Type B pancreatic cell (in vitro differentiated cells): ENCODE results near the gene MPZL1. TPM values are rescaled to one million over a fixed set of nuclear protein-coding genes. Genes with fewer than 3 reads are reported as not detected.

Experiments
- DNase-seq: peaks from one replicate; pipeline ENCODE4 v3.0.0; 2021; ENCODE audit warnings: mixed read lengths; ENCODE audit not compliant: unreplicated experiment; ENCODE audit errors: extremely low spot score
- H3K27ac Mint-ChIP-seq: 2 replicates; pipeline ENCODE4 v1.8.0; 2021; ENCODE audit warnings: mild to moderate bottlenecking, mixed read lengths
- H3K27me3 Mint-ChIP-seq: 2 replicates; pipeline ENCODE4 v1.8.0; 2021; ENCODE audit warnings: mixed read lengths
- H3K36me3 Mint-ChIP-seq: 2 replicates; pipeline ENCODE4 v1.8.0; 2021; ENCODE audit warnings: mixed read lengths
- H3K4me1 Mint-ChIP-seq: one replicate; pipeline ENCODE4 v1.8.0; 2021; ENCODE audit warnings: mixed read lengths; ENCODE audit not compliant: unreplicated experiment
- H3K4me3 Mint-ChIP-seq: 2 replicates; pipeline ENCODE4 v1.8.0; 2021; ENCODE audit warnings: mild to moderate bottlenecking, mixed read lengths
- H3K9me3 Mint-ChIP-seq: 2 replicates; pipeline ENCODE4 v1.8.0; 2021; ENCODE audit warnings: mixed read lengths
- total RNA-seq: library from RNA; stranded (reverse); gene quantifications from 2 replicates; pipeline ENCODE4 v1.2.1, GENCODE V29; 2021; ENCODE audit warnings: low replicate concordance
- TF ChIP-seq, protein P1 (sequence below): fragments of 200-600 bp; sonication (generic); conservative IDR thresholded peaks from 2 replicates; pipeline ENCODE4 v1.5.0; 2021; ENCODE audit warnings: antibody characterized with exemption, mild to moderate bottlenecking

Gene MPZL1
- total RNA-seq, 1 donor from 2014 or later: 103 TPM

DNA sequence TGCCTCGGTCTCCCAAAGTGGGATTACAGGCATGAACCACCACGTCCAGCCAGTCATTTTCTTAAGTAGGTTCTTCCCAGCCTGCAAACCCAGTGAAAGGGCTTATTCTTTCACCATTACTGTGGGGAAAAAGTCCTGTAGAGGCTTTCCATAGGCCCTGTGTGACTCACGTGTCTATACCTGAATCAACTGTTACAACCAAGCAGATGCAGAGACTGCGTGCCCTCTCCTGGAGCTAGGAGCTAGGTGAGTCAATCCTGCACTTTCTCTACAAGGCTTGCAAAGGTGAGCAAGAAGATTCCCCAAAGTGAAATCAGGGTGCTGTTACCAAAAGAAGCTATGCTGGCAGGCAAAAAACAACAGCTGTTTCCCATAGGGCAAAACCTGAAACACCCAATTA lies 13.8 kb upstream of the MPZL1 start:
- H3K9me3 Mint-ChIP-seq: no peaks in the 10 kb centered on the region
- H3K27ac Mint-ChIP-seq: no peak overlapping the region
- TF ChIP-seq, protein P1, sequence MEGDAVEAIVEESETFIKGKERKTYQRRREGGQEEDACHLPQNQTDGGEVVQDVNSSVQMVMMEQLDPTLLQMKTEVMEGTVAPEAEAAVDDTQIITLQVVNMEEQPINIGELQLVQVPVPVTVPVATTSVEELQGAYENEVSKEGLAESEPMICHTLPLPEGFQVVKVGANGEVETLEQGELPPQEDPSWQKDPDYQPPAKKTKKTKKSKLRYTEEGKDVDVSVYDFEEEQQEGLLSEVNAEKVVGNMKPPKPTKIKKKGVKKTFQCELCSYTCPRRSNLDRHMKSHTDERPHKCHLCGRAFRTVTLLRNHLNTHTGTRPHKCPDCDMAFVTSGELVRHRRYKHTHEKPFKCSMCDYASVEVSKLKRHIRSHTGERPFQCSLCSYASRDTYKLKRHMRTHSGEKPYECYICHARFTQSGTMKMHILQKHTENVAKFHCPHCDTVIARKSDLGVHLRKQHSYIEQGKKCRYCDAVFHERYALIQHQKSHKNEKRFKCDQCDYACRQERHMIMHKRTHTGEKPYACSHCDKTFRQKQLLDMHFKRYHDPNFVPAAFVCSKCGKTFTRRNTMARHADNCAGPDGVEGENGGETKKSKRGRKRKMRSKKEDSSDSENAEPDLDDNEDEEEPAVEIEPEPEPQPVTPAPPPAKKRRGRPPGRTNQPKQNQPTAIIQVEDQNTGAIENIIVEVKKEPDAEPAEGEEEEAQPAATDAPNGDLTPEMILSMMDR: no peak
- H3K36me3 Mint-ChIP-seq: no peaks in the 10 kb centered on the region
- H3K27me3 Mint-ChIP-seq: peaks cover 14% of the 10 kb centered on the region
- no peak overlapping the region for H3K4me3 Mint-ChIP-seq
- peaks cover 5% of the 10 kb centered on the region for H3K4me1 Mint-ChIP-seq
- no peak for DNase-seq

DNA sequence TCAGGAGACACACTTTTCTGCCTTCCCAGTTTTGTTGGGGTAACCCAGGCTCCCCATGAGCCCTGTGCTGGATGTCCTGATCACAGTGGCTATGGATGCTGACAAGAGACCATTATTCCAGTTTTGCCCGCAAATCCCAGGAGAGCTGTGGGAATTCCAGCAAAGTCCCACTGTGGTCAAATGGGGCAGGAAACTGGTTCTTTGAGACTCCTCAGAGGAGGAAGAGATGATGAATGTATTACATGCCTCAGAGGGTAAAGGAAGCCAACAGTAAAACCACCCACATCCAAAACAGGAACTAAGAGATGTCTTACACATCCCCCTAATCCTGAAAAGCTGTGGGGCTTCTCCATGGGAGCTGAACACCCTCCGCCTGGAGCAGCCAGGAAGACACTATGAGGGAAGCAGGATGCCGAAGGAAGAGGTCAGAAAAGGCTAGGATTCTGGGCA lies 12.8 kb upstream of the MPZL1 start:
- H3K27me3 Mint-ChIP-seq: peaks cover 19% of the 10 kb centered on the region
- H3K27ac Mint-ChIP-seq: no peak overlapping the region
- no peaks in the 10 kb centered on the region for H3K9me3 Mint-ChIP-seq
- TF ChIP-seq, protein P1: no peak
- no peaks in the 10 kb centered on the region for H3K36me3 Mint-ChIP-seq
- H3K4me3 Mint-ChIP-seq: no peak overlapping the region
- no peak for DNase-seq
- H3K4me1 Mint-ChIP-seq: peaks cover 5% of the 10 kb centered on the region

DNA sequence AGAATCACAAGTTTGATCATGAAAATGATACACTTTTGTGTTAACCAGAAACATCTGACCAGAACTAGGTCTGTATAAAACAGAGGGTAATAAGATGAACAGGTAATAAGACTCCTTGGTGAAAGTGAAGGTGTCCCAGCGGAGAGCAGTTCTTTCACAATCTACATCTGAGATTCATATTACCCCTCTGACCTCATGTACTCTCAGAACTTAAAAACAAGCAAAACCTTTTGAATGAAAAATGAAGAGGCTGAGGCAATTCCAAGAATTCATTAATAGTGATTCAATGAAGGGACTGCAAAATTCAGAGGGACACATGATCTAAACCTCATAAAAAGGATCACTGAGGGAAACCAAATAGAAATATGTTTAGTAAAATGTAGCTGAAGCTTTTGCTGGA lies 10.9 kb upstream of the MPZL1 start:
- Mint-ChIP-seq H3K4me3 (no peak overlapping the region), H3K27ac (no peak overlapping the region), H3K9me3 (no peaks in the 10 kb centered on the region), H3K4me1 (peaks cover 13% of the 10 kb centered on the region), H3K27me3 (peaks cover 28% of the 10 kb centered on the region), H3K36me3 (peaks cover 3% of the 10 kb centered on the region)
- DNase-seq: no peak
- TF ChIP-seq, protein P1: no peak

- H3K4me3 Mint-ChIP-seq: no peak overlapping the region
- H3K36me3 Mint-ChIP-seq: peaks cover 3% of the 10 kb centered on the region
- peaks cover 28% of the 10 kb centered on the region for H3K27me3 Mint-ChIP-seq
- no peak overlapping the region for H3K27ac Mint-ChIP-seq
- DNase-seq: no peak
- TF ChIP-seq, protein P1: no peak
- peaks cover 12% of the 10 kb centered on the region for H3K4me1 Mint-ChIP-seq
- no peaks in the 10 kb centered on the region for H3K9me3 Mint-ChIP-seq
Observed at GRCh38 chr1:167711797-167712196, 10.0 kb upstream of the MPZL1 start.

DNA sequence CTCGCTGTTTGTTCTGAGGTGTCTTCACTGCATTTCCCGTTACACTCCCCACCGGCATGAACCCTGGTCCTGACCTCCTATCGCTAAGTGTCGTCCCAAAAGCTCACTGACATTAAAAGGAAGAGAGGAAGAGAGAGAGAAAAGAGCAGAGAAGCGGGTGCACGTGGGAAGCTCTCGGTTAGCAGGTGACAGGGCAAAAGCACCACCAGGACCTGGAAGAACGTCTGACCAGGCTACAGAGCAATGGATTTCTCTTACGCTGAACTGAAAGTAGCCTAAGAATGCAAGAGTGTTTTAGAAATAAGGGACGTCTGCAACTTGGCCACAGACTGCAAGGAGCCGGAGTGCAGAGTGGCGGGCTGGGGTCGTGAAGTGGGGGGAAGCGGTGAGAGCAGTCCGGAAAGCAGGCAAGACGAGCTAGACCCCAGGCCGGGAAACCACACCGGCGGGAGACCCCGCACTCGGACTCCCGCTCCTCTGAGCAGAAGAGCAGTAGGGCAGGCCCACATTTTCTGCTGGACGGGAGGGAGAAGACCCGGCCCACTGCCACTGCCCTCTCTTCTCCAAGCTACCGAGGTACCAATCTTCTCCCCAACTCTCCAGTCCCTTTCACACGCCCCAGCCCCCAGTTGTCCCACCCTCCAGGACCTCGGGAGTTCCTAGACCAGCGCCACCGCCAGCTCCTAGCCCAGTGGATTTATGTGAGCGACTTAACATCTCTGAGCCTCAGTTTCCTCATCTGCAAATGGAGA lies 8.3 kb upstream of the MPZL1 start:
- Mint-ChIP-seq H3K36me3 (peaks cover 3% of the 10 kb centered on the region), H3K4me1 (peaks cover 8% of the 10 kb centered on the region), H3K27ac (peak overlapping the region; percentile 92)

More for the DNA sequence above, 8.3 kb upstream of the MPZL1 start:
- Mint-ChIP-seq H3K27me3 (peaks cover 28% of the 10 kb centered on the region), H3K4me3 (peak overlapping the region; percentile 97), H3K9me3 (no peaks in the 10 kb centered on the region)
- TF ChIP-seq, protein P1: no peak
- no peak for DNase-seq
